GM13976 (cell line): ENCODE results near the gene PCDHGB4.
"Not testable (repeated sequence)": the region's sequence is repeated elsewhere in the genome, so short reads cannot be mapped to it uniquely, and the experiment has no call there.

ENCODE experiments used
- DNase-seq: peaks from one replicate; pipeline ENCODE4 v3.0.0; 2012; ENCODE audit warnings: low spot score
- CTCF ChIP-seq: IDR thresholded peaks from 2 replicates; pipeline ENCODE4 v1.5.1; 2012; ENCODE audit warnings: borderline replicate concordance, mild to moderate bottlenecking; ENCODE audit not compliant: insufficient read depth; ENCODE audit errors: extremely low read depth, missing control alignments, control extremely low read depth
- in situ Hi-C: fragments of 300-500 bp; cut with MboI; formaldehyde crosslinking; loops from one replicate; pipeline ENCODE4 v1.12.0; 2022; ENCODE audit warnings: low sequenced_read_pairs, mixed read lengths, inconsistent platforms; ENCODE audit not compliant: unreplicated experiment

PCDHGB4 gene

DNA sequence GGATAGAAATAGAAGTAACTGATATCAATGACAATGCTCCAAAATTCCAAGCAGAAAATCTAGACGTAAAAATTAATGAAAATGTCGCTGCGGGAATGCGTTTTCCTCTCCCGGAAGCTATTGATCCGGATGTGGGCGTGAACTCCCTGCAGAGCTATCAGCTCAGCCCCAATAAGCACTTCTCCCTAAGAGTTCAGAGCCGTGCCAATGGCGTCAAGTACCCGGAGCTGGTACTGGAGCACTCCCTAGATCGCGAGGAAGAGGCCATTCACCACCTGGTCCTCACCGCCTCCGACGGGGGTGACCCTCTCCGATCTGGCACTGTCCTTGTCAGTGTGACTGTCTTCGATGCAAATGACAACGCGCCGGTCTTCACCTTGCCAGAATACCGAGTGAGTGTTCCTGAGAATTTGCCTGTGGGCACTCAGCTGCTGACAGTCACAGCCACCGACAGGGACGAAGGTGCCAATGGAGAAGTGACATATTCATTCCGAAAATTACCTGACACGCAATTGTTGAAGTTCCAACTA is 26.1 kb downstream of the PCDHGB4 start:
- in situ Hi-C loops: no loop called here

GRCh38 chr5:141414548-141415274 is 27.2 kb downstream of the PCDHGB4 start:
- DNase-seq, in situ Hi-C loops: not testable (repeated sequence)

More for the DNA sequence above, 26.1 kb downstream of the PCDHGB4 start:
- DNase-seq: no peak
- no peak for TF ChIP-seq CTCF

DNA sequence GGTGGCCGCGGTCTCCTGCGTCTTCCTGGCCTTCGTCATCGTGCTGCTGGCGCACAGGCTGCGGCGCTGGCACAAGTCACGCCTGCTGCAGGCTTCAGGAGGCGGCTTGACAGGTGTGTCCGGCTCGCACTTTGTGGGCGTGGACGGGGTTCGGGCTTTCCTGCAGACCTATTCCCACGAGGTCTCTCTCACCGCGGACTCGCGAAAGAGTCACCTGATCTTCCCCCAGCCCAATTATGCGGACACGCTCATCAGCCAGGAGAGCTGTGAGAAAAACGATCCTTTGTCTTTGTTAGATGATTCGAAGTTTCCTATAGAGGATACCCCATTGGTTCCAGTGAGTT is 27.7 kb downstream of the PCDHGB4 start:
- in situ Hi-C loops, DNase-seq: not testable (repeated sequence)

- TF ChIP-seq CTCF: peak; percentile 52
- in situ Hi-C loops: not testable (repeated sequence)
- DNase-seq: peak; percentile 82
Observed at GRCh38 chr5:141417494-141418172, 30.1 kb downstream of the PCDHGB4 start, which contains the start of gene PCDHGB7. Gene PCDHGB7 (plus strand): TSS chr5:141417677. CDS start chr5:141417860, 183 bp downstream.

DNA sequence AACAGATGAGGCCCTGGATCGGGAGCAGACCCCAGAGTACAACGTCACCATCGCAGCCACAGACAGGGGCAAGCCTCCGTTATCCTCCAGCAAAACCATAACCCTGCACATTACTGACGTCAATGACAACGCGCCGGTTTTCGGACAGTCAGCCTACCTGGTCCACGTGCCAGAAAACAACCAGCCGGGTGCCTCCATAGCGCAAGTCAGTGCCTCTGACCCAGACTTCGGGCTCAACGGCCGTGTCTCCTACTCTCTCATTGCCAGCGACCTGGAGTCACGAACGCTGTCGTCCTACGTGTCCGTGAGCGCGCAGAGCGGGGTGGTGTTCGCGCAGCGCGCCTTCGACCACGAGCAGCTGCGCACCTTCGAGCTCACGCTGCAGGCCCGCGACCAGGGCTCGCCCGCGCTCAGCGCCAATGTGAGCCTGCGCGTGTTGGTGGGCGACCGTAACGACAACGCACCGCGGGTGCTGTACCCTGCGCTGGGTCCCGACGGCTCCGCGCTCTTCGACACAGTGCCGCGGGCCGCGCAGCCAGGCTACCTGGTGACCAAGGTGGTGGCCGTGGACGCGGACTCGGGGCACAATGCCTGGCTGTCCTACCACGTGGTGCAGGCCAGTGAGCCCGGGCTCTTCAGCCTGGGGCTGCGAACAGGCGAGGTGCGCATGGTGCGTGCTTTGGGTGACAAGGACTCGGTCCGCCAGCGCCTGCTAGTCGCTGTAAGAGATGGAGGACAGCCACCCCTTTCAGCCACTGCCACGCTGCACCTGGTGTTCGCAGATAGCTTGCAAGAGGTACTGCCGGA is 31.8 kb downstream of the PCDHGB4 start:
- in situ Hi-C loops: no loop called here
- DNase-seq: no peak
- TF ChIP-seq CTCF: no peak

DNA sequence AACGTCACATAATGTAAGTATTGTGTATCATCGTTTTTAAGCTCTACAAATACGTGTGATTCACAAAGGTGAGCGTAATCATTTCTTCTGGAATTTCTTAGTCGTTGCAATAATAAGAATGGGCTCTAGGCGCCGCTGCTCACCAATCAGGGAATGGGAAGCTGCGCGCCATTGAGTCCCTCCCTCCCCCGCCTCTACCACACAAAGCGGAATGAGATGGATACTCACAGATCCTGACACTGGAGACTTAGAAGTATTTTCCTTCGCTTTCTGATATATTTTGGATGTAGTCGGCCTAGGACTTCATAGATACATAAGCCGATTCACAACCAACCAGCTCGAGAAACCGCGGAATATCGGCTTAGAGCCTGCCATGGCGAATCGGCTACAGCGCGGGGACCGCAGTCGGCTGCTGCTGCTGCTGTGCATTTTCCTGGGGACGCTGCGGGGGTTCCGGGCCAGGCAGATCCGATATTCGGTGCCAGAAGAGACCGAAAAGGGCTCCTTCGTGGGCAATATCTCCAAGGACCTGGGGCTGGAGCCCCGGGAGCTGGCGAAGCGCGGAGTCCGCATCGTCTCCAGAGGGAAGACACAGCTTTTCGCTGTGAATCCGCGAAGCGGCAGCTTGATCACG is 33.5 kb downstream of the PCDHGB4 start, which contains the start of gene PCDHGA11:
Gene PCDHGA11 (plus strand): TSS at position 197 of the 634 bp plus-strand sequence. CDS start 177 bp downstream, at position 374.
- TF ChIP-seq CTCF: peak; percentile 71
- in situ Hi-C loops: loop anchor here (5.0 kb wide), 1 partner anchor 136 kb away; no protein-coding TSS in a partner anchor
- DNase-seq: peak; percentile 76

GRCh38 chr5:141421489-141421855 is 34.0 kb downstream of the PCDHGB4 start:
- in situ Hi-C loops: loop anchor here (5.0 kb wide), 1 partner anchor 136 kb away; no protein-coding TSS in a partner anchor
- TF ChIP-seq CTCF: no peak
- DNase-seq: no peak
